ENCODE data around the gene FXYD5. TPM values are rescaled to one million over a fixed set of nuclear protein-coding genes. Genes with fewer than 3 reads are reported as not detected.

The FXYD5 gene
- total RNA-seq, 1 experiment from 2014 or later: 12.7 TPM

DNA sequence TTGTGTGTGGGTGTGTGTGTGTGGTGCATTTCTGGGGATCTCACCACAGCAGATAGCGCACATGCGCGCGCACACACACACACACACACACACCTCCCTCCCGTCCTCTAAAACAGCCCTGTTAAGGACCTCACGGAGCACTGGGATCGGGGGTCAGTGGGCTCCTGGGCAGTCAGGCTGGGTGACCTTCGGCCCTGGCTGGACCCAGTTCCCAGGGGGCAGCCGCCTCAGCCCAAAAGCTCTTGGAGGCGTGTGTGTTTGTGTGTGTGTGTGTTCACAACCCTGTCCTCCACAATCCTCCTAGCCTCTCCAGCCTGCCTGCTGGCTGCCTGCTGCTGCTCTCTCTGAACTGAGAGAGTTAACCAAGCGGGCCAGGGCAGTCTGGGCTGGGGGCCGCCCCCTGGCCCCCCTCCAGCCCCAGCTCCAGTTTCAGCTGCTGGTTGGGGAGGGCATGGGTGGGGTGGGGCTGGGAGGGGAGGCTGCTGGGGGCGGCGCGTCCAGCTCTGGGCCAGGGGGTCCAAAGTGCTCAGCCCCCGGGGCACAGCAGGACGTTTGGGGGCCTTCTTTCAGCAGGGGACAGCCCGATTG is 16.1 kb upstream of the FXYD5 start, which contains the start of gene FXYD1:
Gene FXYD1, plus strand, starts transcription at position 520 of the 588 bp plus-strand sequence. CDS start 1,256 bp downstream, outside the sequence.
- CTCF ChIA-PET: no interaction called here
- no peak for TF ChIP-seq EZH2 (IDR thresholded peaks at IDR 0.05; ENCODE audit: borderline replicate concordance, low read depth, low read length, poor library complexity, severe bottlenecking)
- TF ChIP-seq, protein P1, sequence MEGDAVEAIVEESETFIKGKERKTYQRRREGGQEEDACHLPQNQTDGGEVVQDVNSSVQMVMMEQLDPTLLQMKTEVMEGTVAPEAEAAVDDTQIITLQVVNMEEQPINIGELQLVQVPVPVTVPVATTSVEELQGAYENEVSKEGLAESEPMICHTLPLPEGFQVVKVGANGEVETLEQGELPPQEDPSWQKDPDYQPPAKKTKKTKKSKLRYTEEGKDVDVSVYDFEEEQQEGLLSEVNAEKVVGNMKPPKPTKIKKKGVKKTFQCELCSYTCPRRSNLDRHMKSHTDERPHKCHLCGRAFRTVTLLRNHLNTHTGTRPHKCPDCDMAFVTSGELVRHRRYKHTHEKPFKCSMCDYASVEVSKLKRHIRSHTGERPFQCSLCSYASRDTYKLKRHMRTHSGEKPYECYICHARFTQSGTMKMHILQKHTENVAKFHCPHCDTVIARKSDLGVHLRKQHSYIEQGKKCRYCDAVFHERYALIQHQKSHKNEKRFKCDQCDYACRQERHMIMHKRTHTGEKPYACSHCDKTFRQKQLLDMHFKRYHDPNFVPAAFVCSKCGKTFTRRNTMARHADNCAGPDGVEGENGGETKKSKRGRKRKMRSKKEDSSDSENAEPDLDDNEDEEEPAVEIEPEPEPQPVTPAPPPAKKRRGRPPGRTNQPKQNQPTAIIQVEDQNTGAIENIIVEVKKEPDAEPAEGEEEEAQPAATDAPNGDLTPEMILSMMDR (conservative IDR thresholded peaks at IDR 0.05; ENCODE audit: low read depth, low read length): no peak
- BruUV-seq (replicated peaks): no TSS peak
- H3K9me3 ChIP-seq (ENCODE audit: low read depth, low read length, poor library complexity, severe bottlenecking): no peaks in the 10 kb centered on the region
- POLR2A ChIA-PET (ENCODE audit: low non-redundant PET): no interaction called here
- no peak within 1 kb of the TSS for H3K27ac ChIP-seq (ENCODE audit: low read depth, low read length, poor library complexity, severe bottlenecking)
- H3K27me3 ChIP-seq (replicated peaks; ENCODE audit: insufficient read depth, low read depth, low read length, poor library complexity): no peaks in the 10 kb centered on the region
- intact Hi-C loops (cut with micrococcal nuclease; ENCODE audit: unreplicated experiment): no loop called here
- no peaks in the 10 kb centered on the region for H3K36me3 ChIP-seq (ENCODE audit: insufficient read depth, low read length, poor library complexity, severe bottlenecking)
- peaks cover 15% of the 10 kb centered on the region for H3K4me1 ChIP-seq (ENCODE audit: insufficient read depth, low read length, poor library complexity, severe bottlenecking)
- no peak for DNase-seq (ENCODE audit: low spot score)
- no peak within 1 kb of the TSS for H3K4me3 ChIP-seq (ENCODE audit: low read depth, low read length, poor library complexity, severe bottlenecking)

DNA sequence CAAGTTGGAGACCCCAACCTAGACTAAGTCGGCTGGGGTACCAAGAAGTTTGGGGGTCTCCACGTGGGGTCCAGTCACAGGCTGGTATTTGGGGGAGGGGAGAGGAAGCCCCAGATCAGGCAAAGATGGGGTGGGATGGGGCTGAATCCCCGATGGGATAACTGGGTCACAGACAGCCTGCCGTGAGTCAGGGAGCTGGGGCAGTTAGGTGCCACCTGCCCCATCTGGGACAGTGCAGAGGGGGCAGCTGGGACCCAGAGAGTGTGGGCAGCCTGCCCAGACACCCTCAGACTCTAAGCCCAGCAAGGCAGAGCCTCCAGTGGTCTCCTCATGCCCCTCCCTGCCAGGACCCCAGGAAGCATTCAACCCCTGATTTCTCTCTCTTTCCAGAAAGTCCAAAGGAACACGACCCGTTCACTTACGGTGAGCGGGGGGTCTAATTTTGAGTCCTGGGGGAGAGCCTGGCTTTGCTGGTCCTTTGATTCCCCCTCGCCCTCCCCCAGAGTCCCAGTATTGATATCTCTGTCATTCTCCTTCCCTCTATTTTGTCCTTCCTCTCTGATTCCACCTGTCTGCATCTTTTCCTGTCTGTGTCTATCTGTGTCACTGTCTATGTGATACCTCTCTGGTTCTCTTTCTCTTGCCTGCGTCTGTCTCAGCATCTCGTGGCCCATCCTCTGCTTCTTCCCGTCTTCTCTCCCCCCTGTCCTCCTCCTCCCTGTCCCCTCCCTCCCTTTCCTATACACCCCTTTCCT is 14.2 kb upstream of the FXYD5 start:
- intact Hi-C loops (cut with micrococcal nuclease; ENCODE audit: unreplicated experiment): no loop called here
- Histone ChIP-seq H3K4me1 (ENCODE audit: insufficient read depth, low read length, poor library complexity, severe bottlenecking) (peaks cover 27% of the 10 kb centered on the region), H3K36me3 (ENCODE audit: insufficient read depth, low read length, poor library complexity, severe bottlenecking) (no peaks in the 10 kb centered on the region), H3K27me3 (replicated peaks; ENCODE audit: insufficient read depth, low read depth, low read length, poor library complexity) (peaks cover 3% of the 10 kb centered on the region), H3K4me3 (ENCODE audit: low read depth, low read length, poor library complexity, severe bottlenecking) (no peak overlapping the region), H3K9me3 (ENCODE audit: low read depth, low read length, poor library complexity, severe bottlenecking) (no peaks in the 10 kb centered on the region), H3K27ac (ENCODE audit: low read depth, low read length, poor library complexity, severe bottlenecking) (no peak overlapping the region)
- TF ChIP-seq EZH2 (IDR thresholded peaks at IDR 0.05; ENCODE audit: borderline replicate concordance, low read depth, low read length, poor library complexity, severe bottlenecking): no peak
- TF ChIP-seq, protein P1 (conservative IDR thresholded peaks at IDR 0.05; ENCODE audit: low read depth, low read length): no peak
- no peak for DNase-seq (ENCODE audit: low spot score)
- POLR2A ChIA-PET (ENCODE audit: low non-redundant PET): no interaction called here
- no TSS peak for BruUV-seq (replicated peaks)
- CTCF ChIA-PET: interaction anchor here (0.6 to 2.1 kb wide), 3 partner anchors 25 to 73 kb away, joined by 3 to 8 read pairs (median 6); no protein-coding TSS in a partner anchor

DNA sequence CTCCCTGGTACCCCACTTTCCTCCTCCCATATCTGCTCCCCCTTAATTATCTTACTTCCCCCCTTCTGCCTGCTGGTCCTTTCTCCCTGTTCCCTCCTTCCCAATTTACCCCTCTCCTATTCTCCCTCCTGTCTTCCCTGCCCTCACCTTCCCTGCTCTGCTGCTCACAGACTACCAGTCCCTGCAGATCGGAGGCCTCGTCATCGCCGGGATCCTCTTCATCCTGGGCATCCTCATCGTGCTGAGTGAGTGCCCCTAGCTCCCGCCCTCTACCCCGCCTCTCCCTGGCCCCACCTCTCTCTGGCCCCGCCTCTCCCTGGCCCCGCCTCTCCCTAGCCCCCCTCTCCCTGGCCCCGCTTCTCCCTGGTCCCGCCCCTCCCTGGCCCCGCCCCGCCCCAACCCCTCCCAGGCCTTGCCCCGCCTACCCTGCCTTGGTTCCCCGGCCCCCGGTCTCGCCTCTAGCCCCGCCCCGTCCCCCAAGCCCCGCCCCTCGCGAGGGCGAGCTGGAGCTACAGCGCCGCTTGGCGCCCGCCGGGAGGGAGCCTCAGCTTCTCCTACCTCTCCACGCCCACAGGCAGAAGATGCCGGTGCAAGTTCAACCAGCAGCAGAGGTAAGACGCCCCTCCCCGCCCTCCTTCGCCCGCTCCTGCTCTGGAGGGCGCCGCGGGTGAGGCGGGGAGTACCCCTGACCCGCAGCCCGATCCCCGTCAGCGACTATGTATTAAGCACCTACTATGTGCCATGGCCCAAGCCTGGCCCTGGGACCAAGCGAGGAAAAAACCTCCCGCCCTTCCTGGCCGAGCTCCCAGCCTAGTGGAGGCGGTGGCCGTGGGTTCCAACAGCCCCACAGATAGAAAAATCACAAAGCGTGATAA is 13.3 kb upstream of the FXYD5 start:
- no peaks in the 10 kb centered on the region for H3K36me3 ChIP-seq (ENCODE audit: insufficient read depth, low read length, poor library complexity, severe bottlenecking)
- no peak overlapping the region for H3K4me3 ChIP-seq (ENCODE audit: low read depth, low read length, poor library complexity, severe bottlenecking)
- no peaks in the 10 kb centered on the region for H3K9me3 ChIP-seq (ENCODE audit: low read depth, low read length, poor library complexity, severe bottlenecking)
- ChIA-PET CTCF (interaction anchor here (0.6 to 2.1 kb wide), 8 partner anchors 13 to 211 kb away, joined by 3 to 8 read pairs (median 5); no protein-coding TSS in a partner anchor), POLR2A (ENCODE audit: low non-redundant PET) (interaction anchor here (0.6 kb wide), 1 partner anchor 129 kb away, joined by 3 read pairs; no protein-coding TSS in a partner anchor)
- peak; percentile 92 for DNase-seq (ENCODE audit: low spot score)
- peaks cover 27% of the 10 kb centered on the region for H3K4me1 ChIP-seq (ENCODE audit: insufficient read depth, low read length, poor library complexity, severe bottlenecking)
- intact Hi-C loops (cut with micrococcal nuclease; ENCODE audit: unreplicated experiment): no loop called here
- TF ChIP-seq, protein P1 (conservative IDR thresholded peaks at IDR 0.05; ENCODE audit: low read depth, low read length): peak; percentile 59
- no peak for TF ChIP-seq EZH2 (IDR thresholded peaks at IDR 0.05; ENCODE audit: borderline replicate concordance, low read depth, low read length, poor library complexity, severe bottlenecking)
- no peak overlapping the region for H3K27ac ChIP-seq (ENCODE audit: low read depth, low read length, poor library complexity, severe bottlenecking)
- peaks cover 3% of the 10 kb centered on the region for H3K27me3 ChIP-seq (replicated peaks; ENCODE audit: insufficient read depth, low read depth, low read length, poor library complexity)
- BruUV-seq (replicated peaks): no TSS peak

Measured in A673 (cell line).